Measurements from ENCODE around the gene EEF2. TPM values are rescaled to one million over a fixed set of nuclear protein-coding genes. Genes with fewer than 3 reads are reported as not detected.
"Not testable (repeated sequence)": the region's sequence is repeated elsewhere in the genome, so short reads cannot be mapped to it uniquely, and the experiment has no call there.

EEF2 gene
- polyA plus RNA-seq, 3 donors = 1,532 to 1,936 (median 1,761) TPM

DNA sequence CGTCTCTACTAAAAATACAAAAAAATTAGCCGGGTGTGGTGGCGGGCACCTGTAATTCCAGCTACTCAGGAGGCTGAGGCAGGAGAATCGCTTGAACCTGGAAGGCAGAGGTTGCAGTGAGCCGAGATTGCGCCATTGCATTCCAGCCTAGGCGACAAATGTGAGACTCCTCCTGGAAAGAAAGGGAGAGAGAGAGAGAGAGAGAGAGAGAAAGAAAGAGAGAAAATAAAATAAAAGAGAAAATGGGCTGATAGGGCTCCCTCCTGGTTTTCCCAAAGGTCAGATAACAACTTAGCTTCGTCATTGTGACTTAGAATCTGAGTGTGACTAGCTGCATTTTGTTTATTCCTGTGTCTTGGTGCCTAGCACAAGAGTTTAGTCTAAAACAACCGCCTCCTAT, 20.2 kb upstream of the EEF2 start:
- DNase-seq (ENCODE audit: extremely low read depth in 1 of 11, low read depth in 9 of 11, low spot score in 4 of 11) = not testable (repeated sequence)

DNA sequence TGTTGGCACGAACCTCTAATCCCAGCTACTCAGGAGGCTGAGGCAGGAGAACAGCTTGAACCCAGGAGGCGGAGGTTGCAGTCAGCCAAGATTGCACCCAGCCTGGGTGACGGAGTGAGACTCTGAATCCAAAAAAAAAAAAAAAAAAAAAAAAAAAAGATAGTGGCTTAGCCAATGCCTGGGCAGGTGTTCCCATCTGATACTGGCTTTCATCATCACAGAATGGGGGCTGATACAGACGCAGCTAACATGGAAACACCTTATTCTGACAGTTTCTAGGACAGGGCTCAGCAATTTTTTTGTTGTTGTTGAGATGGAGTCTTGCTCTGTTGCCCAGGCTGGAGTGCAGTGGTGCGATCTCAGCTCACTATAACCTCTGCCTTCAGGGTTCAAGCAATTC, 15.5 kb upstream of the EEF2 start:
- not testable (repeated sequence) for DNase-seq (ENCODE audit: extremely low read depth in 1 of 11, low read depth in 9 of 11, low spot score in 4 of 11)

DNA sequence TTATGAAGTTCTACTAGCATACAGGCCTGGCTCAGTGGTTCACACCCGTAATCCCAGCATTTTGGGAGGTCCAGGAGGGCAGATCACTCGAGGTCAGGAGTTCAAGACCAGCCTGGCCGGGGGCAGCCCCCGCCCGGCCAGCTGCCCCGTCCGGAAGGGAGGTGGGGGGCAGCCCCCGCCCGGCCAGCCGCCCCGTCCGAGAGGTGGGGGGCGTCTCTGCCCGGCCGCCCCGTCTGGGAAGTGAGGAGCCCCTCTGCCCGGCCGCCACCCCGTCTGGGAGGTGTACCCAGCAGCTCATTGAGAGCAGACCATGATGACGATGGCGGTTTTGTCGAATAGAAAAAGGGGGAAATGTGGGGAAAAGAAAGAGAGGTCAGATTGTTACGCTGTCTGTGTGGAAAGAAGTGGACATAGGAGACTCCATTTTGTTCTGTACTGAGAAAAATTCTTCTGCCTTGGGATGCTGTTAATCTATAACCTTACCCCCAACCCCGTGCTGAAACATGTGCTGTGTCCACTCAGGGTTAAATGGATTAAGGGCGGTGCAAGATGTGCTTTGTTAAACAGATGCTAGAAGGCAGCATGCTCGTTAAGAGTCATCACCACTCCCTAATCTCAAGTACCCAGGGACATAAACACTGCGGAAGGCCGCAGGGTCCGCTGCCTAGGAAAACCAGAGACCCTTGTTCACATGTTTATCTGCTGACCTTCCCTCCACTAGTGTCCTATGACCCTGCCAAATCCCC, 13.6 kb upstream of the EEF2 start:
- DNase-seq (ENCODE audit: extremely low read depth in 1 of 11, low read depth in 9 of 11, low spot score in 4 of 11) = not testable (repeated sequence)

DNA sequence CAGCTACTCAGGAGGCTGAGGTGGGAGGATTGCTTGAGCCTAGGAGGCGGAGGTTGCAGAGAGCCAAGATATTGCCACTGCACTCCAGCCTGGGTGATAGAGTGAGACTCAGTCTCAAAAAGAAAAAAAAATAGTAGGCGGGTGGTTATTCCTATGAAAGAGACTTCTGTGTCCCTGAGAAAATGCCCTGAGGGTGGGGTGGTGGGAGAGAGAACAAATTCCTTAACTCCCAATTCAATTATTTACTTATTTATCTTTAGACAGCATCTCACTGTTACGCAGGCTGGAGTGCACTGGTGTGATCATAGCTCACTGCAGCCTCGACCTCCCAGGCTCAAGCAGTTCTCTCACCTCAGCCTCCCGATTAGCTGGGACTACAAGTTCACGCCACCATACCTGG, 10.3 kb upstream of the EEF2 start:
- no peak for DNase-seq (ENCODE audit: extremely low read depth in 1 of 11, low read depth in 9 of 11, low spot score in 4 of 11)

DNA sequence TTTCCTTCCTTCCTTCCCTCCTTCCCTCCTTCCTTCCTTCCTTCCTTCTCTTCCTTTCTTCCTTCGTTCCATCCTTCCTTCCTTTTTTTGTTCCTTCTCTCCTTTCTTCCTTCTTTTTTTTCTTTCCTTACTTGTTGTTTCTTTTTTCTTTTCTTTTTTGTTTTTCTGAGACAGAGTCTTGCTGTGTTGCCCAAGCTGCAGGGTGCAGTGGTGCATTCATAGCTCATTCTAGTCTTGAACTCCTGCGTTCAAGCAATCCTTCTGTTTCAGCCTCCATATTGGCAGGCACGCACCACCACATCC, 5.5 kb upstream of the EEF2 start:
- DNase-seq (ENCODE audit: extremely low read depth in 1 of 11, low read depth in 9 of 11, low spot score in 4 of 11) = no peak

DNA sequence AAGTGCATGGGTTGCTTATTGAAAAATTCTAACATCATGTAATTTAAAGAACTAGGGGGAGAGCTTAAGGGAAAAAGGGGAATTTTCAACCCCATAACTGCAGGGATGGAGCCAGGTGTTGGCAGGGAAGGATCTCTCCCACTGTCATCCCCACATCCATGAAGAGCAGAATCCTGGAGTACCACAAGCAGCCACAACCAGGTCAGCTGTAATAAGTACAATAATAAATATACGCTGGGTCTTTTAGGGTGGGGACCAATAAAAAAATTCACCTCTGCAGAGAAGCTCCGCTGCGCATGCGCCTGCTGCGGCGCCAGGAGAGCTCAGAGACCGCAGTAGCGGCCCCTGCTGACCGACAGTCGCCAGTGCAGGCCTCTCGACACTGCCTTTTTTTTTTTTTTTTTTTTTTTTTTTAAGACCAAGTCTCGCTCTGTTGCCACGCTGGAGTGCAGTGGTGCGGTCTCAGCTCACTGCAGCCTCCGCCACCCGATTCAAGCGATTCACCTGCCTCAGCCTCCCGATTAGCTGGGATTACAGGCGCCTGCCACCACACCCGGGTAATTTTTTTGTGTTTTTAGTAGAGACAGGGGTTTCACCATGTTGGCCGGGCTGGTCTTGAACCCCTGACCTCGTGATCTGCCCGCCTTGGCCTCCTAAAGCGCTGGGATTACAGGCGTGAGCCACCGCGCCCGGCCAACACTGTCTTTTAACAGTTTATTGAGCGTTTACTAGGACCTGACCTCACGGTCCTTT, 2.5 kb upstream of the EEF2 start:
- peak in 8 of 11 donors; percentile 69 to 80 (median 74) for DNase-seq (ENCODE audit: extremely low read depth in 1 of 11, low read depth in 9 of 11, low spot score in 4 of 11)

DNA sequence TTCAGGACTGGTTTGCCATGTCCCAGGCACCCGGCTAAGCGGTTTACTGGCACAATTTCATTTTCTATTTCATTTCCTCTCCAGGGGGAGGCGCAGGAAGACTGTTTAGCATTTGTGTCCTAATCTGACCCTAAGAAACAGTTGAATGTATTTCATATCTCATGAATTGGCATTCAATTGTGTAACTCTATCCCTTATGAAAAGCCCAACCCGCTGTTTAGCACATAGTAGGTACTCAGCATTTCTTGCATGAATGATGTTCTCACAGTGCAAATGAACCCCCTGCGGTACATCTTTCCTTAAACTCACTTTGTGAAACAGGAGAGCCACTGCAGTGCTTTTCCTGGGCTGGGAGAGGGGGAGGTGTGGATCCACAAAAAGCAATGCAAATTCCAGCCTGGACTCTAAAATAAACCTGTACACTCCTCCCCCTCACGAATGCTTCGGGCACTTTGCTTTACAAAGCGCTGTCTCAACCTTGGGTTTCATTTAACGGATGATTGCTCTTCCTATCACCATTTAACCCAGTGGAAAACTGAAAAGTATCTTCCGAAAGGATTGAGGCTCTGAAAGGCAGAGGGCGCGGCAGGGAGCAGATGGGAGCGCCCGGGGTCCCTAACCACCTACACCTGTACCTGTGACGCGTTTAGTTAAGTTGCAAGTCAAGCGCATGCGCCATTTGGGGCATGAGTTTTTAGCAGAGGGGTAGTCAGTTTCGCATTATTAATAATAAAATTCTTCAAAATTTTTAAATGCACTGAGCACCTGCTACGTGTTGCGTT, 1.2 kb upstream of the EEF2 start:
- peak in 4 of 11 donors; percentile 52 to 79 (median 77) for DNase-seq (ENCODE audit: extremely low read depth in 1 of 11, low read depth in 9 of 11, low spot score in 4 of 11)

DNA sequence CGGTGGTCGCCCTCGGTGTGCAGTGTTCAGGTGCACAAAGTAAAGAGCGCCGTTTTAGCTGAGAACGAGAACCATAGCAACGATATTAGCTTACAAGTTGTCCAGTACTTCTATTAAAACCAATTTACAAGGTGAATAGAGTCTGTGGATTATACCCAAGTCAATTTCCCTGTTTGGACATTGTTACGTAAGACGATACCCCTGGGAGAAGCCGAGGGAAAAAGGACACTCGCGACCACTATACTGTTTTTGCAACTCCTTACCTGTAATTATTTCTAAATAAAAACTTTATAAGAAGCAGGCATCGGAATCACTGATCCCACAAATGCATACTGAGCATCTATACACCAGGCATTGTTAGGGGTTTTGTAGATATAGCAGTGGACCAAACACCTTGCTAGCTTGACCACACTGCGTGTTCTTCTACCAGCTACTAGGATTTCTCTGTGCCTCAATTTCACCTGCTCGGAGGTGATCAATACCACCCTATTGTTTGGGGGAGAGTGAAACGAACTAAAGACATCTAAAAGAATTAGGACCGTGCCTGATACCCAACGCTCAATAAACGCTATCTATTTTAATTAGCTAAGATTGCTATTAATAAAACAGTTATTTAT, 488 bp upstream of the EEF2 start:
- DNase-seq (ENCODE audit: extremely low read depth in 1 of 11, low read depth in 9 of 11, low spot score in 4 of 11) = no peak

DNA sequence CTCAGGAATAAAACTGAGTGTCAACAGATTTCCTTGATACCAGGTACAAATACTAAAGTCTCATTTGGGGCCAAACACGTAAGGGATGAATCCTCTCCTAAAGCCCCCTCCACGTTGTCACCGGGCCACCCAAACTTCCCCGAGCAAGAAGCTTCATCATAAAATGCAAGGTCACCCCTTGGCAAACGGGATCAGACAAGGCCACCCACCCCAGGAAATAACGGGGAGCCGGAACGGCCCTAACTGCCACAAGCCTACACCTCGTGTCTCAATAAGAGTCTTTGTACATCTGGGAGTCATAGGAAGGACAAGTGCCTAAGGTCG, 717 bp downstream of the EEF2 start:
- DNase-seq (ENCODE audit: extremely low read depth in 1 of 11, low read depth in 9 of 11, low spot score in 4 of 11) = no peak

DNA sequence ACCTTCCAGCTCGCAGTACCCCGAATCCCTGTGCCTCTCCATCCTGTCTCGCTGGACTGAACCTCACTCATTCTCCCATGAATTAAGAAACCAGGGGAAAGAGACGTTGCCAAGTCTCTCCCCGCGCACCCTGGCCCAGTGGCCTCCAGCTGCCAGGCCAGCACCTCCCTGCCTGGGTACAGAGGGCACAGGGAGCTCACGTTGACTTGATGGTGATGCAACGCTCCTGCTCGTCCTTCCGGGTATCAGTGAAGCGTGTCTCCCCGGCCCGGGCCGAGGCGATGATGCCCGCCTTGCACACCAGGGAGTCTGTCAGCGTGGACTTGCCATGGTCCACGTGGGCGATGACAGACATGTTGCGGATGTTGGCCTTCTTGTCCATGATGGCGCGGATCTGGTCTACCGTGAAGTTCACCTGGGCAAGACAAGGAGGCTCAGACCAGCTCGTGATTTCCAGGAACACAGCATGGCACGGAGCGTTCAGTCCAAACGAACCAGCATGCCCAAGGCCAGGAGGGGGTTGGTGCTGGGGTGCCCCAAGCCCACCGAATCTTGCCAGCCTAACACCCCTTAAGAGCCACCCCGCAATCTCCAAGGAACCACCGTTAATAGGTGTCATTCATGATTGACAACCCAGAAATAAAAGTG, 1.2 kb downstream of the EEF2 start:
- no peak for DNase-seq (ENCODE audit: extremely low read depth in 1 of 11, low read depth in 9 of 11, low spot score in 4 of 11)

DNA sequence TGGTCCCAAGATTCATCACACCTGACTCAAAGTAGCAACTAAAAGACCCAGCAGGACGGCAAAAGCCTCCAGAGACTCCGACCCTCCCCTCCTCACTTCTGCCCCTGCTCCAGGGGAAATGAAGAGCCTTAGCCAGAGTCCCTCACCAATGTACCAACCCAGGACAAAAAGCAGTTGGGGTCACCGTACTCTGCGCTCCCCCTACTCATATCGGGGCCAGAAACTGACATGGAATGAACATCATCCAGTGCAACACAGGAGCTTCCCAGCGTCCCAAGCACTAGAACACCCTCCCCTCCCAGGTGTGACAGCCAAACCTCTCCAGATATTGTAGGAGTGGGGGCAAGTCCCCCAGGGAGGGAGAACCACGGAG, 1.7 kb downstream of the EEF2 start:
- DNase-seq (ENCODE audit: extremely low read depth in 1 of 11, low read depth in 9 of 11, low spot score in 4 of 11) = no peak

DNA sequence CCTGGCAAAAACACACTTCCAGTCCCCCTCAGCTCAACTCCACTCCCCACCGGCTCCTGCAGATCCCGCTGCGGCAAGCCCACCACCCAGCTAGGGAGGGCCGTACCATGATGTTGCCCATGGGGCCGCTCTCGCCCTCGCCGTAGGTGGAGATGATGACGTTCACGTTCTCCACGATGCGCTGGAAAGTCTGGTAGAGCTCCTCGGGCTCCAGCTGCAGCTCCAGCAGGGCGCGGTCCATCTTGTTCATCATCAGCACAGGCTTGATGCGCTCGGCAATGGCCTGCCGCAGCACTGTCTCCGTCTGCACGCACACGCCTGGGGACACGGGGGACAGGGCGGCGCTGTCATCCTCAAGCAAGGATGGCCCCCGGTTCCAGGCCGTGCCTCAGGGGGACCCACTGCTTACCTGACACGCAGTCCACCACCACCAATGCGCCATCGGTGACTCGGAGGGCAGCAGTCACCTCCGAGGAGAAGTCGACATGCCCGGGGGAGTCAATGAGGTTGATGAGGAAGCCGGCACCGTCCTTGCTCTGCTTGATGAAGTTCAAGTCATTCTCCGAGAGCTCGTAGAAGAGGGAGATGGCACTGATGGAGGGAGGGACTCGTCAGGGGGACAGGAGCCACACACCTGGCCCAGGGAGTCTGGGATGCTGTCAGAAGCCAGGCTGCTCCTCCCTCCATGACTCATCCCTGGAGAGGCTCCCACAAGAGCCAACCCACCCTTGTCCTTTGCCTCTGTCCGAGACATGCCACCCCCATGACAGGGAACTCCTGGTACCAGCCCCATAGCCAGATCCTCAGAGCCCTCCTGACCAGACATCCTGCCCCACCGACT, 2.3 kb downstream of the EEF2 start:
- DNase-seq (ENCODE audit: extremely low read depth in 1 of 11, low read depth in 9 of 11, low spot score in 4 of 11) = no peak

DNA sequence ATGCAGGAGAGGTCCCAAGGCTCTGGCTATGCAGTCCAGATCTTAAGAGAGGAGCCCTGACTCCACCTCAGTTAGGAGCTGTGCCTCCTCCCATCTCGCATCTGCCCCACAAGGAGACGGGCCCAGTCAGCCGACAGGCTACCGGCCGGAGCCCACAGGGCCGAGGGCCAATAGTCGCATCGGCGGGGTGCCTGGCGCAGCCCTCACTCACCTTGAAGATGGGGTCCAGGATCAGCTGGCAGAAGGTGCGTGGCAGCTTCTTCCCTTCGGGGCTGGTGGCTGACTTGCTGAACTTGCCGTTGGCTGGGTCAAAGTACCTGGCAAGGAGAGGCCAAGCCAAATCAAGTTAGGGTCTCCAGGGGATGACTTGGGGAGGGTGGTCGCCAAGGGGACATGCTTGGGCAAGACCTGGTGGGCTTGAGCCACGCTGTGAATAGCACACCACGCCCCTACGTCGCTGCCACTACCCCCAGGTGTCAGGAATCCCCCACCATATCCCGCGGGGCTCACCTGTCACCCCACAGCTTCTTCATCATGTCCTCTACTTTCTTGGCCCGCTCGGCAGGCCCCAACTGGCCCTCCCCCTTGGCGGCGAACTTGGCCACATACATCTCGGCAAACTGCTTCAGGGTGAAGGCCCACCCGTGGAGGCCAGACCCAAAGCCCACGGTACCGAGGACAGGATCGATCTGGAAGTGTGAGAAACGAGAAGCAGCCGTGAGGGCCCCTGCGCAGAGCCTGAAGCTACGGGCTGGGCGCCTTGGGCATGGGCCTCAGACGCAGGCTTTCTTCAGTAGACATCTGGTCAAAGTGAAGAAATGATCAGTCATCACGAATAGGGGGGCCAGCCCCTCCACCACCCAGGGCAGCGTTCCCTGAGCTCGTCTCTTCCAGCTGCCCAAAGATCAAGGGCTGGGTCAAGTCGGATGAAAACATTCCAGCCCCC, 3.3 kb downstream of the EEF2 start:
- no peak for DNase-seq (ENCODE audit: extremely low read depth in 1 of 11, low read depth in 9 of 11, low spot score in 4 of 11)

DNA sequence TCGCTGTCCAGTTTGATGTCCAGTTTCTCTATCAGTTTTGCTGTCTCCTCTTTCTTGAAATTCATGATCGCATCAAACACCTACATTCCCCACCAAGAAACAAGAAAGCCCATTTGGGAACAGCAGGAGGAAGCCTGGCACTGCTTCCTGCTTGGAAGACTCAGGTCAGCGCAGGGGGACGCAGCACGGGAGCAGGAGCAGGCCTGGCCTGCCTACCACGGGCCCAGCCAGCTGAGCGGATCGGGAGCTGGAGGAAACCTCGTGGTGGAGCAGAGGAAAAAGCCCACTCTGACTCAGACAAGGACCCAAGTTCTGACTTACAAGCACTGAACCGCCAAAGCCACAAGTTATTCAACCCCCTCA, 3.9 kb downstream of the EEF2 start:
- DNase-seq (ENCODE audit: extremely low read depth in 1 of 11, low read depth in 9 of 11, low spot score in 4 of 11) = no peak

DNA sequence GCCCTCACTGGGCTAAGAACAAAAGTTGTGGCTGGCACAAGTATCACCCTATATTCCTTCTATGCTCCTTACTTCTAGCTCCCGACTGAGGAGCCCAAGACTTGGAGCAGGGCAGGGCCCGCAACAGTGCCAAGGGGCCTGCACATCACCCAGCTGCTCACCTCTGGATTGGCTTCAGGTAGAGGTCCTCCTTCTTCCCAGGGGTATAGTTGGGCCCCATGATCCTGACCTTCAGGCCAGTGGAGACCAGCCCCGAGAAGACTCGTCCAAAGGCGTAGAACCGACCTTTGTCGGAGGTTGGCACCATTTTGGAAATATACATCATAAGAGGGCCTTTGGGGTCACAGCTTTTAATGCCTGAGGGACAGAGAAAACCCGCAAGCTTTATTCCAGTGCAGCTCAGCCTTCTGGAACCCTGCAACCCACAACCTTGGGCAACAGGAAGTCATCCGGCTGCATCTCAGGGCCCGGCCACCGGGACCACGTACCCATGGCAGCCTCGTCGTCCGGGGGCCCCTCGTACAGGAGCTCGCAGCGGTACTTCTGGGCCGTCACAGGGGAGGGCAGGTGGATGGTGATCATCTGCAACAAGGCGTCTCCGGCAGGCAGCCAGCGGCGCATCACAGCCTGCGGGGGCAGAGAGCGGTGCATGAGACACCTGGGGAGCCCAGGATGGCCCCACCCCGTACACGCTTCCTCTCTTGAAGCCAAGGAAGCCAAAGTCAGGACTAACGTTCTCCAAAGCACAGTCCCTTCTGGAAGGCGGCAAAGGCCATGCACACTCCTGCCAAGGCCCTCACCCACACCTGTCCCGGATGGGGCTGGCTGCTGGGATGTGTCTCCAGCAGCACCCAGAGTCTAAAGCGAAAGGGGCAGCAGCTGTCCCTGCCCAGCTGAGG, 4.7 kb downstream of the EEF2 start:
- no peak for DNase-seq (ENCODE audit: extremely low read depth in 1 of 11, low read depth in 9 of 11, low spot score in 4 of 11)

DNA sequence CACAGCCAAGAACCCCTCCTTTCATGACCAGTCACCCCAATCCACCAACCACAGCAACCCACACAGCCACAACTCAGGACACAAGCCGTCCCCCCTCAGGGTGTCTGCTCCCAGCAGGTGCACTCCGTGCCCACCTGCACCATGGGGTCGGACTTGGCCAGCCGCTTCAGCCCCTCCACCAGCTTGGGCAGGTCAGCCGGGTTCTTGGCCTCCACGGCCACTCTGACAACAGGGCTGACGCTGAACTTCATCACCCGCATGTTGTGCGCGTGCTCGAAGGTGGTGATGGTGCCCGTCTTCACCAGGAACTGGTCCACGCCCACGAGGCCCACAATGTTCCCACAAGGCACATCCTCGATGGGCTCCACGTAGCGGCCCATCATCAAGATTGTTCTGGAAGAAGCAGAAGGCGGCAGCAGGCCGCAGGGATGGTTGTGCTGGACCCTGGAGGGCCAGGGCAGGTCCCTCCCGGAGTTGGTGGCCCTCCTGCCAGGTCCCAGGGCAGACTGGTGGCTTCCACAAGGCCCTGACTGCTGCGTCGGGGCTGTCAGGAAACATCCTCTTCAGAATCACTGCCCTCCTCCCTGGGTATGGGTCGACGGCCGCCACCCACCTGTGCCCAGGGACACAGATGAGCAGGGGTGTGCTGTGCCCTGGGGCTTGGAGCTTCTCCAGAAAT, 5.5 kb downstream of the EEF2 start:
- no peak for DNase-seq (ENCODE audit: extremely low read depth in 1 of 11, low read depth in 9 of 11, low spot score in 4 of 11)
